Mesenchymal stem cell (in vitro differentiated cells and primary cell): ENCODE data around the gene PDE8B.
A peak's percentile ranks its signal among the peaks of the same experiment; 100 is the strongest.

Source experiments
- DNase-seq: peaks from one replicate; pipeline ENCODE4 v3.0.0-alpha.2; 2013
- H2AFZ ChIP-seq: one replicate; pipeline ENCODE4 v1.6.1; 2013; ENCODE audit warnings: low read depth, mild to moderate bottlenecking, control low read depth, inconsistent platforms, low read length, moderate library complexity
- H2AK5ac ChIP-seq: 2 replicates; pipeline ENCODE4 v1.6.1; 2013; ENCODE audit warnings: low read length, moderate library complexity, mild to moderate bottlenecking, inconsistent platforms; ENCODE audit not compliant: severe bottlenecking
- H2BK120ac ChIP-seq: one replicate; pipeline ENCODE4 v1.6.1; 2013; ENCODE audit warnings: low read depth, mild to moderate bottlenecking, inconsistent platforms, low read length, moderate library complexity
- H2BK12ac ChIP-seq, 2 experiments: one replicate each; pipeline ENCODE4 v1.6.1; 2013; ENCODE audit warnings: inconsistent platforms in 2 of 2, low read length in 2 of 2, mild to moderate bottlenecking in 2 of 2, moderate library complexity in 2 of 2, control low read depth in 1 of 2
- H2BK15ac ChIP-seq: one replicate; pipeline ENCODE4 v1.6.1; 2013; ENCODE audit warnings: mild to moderate bottlenecking, low read depth, inconsistent platforms; ENCODE audit not compliant: poor library complexity, severe bottlenecking
- H2BK5ac ChIP-seq: 2 replicates; pipeline ENCODE4 v1.6.1; 2013; ENCODE audit warnings: low read depth, mild to moderate bottlenecking, low read length, control low read depth, inconsistent platforms; ENCODE audit not compliant: poor library complexity, severe bottlenecking
- H3K14ac ChIP-seq, 2 experiments: one replicate each; pipeline ENCODE4 v1.6.1; 2013; ENCODE audit warnings: inconsistent platforms in 2 of 2, low read length in 2 of 2, control low read depth in 1 of 2, mild to moderate bottlenecking in 1 of 2, moderate library complexity in 1 of 2
- H3K18ac ChIP-seq, 2 experiments: one replicate each; pipeline ENCODE4 v1.6.1; 2013; ENCODE audit warnings: inconsistent platforms in 2 of 2, low read length in 2 of 2, control low read depth in 1 of 2, low read depth in 1 of 2, mild to moderate bottlenecking in 1 of 2
- H3K23ac ChIP-seq, 2 experiments: one replicate each; pipeline ENCODE4 v1.6.1; 2013; ENCODE audit warnings: inconsistent platforms in 2 of 2, low read length in 2 of 2, mild to moderate bottlenecking in 2 of 2, moderate library complexity in 2 of 2, control low read depth in 1 of 2
- H3K27ac ChIP-seq: 2 replicates; pipeline ENCODE4 v1.5.1; 2013; ENCODE audit warnings: mild to moderate bottlenecking, moderate library complexity, low read length, control low read depth, inconsistent platforms; ENCODE audit not compliant: poor library complexity, severe bottlenecking
- H3K27me3 ChIP-seq, 2 experiments: 2 replicates each; pipeline versions ENCODE4 v1.6.1 to v1.7.0; 2013; ENCODE audit warnings: low read length in 2 of 2, mild to moderate bottlenecking in 2 of 2, moderate library complexity in 2 of 2, control low read depth in 1 of 2, inconsistent platforms in 1 of 2; ENCODE audit not compliant: control insufficient read depth in 1 of 2, insufficient read depth in 1 of 2
- H3K36me3 ChIP-seq, 2 experiments: 2 replicates each; pipeline versions ENCODE4 v1.6.1 to v1.7.0; 2013; ENCODE audit warnings: low read length in 2 of 2, control low read depth in 1 of 2, inconsistent platforms in 1 of 2, low read depth in 1 of 2, mild to moderate bottlenecking in 1 of 2; ENCODE audit not compliant: insufficient read depth in 2 of 2, control insufficient read depth in 1 of 2
- H3K4ac ChIP-seq, 2 experiments: one replicate each; pipeline ENCODE4 v1.6.1; 2013; ENCODE audit warnings: inconsistent platforms in 2 of 2, low read length in 2 of 2, mild to moderate bottlenecking in 2 of 2, moderate library complexity in 2 of 2, control low read depth in 1 of 2, low read depth in 1 of 2
- H3K4me1 ChIP-seq: 2 replicates; pipeline ENCODE4 v1.6.1; 2013; ENCODE audit warnings: low read depth, low read length, control low read depth; ENCODE audit not compliant: control insufficient read depth, insufficient read depth
- H3K4me2 ChIP-seq: 2 replicates; pipeline ENCODE4 v1.6.1; 2013; ENCODE audit warnings: low read length, mild to moderate bottlenecking, inconsistent platforms; ENCODE audit not compliant: poor library complexity, severe bottlenecking
- H3K4me3 ChIP-seq, 2 experiments: 2 replicates each; pipeline versions ENCODE4 v1.5.1 to v1.7.0; 2013; ENCODE audit warnings: low read length in 2 of 2, mild to moderate bottlenecking in 2 of 2, control low read depth in 1 of 2, low read depth in 1 of 2; ENCODE audit not compliant: insufficient read depth in 1 of 2
- H3K79me1 ChIP-seq: replicated peaks from 2 replicates; pipeline ENCODE4 v1.6.1; 2013; ENCODE audit warnings: mild to moderate bottlenecking, control low read depth, low read length, inconsistent platforms; ENCODE audit not compliant: poor library complexity, severe bottlenecking
- H3K9ac ChIP-seq: 2 replicates; pipeline ENCODE4 v1.7.0; 2013; ENCODE audit warnings: mild to moderate bottlenecking, low read length, moderate library complexity
- H3K9me3 ChIP-seq: 2 replicates; pipeline ENCODE4 v1.7.0; 2013; ENCODE audit warnings: mild to moderate bottlenecking, low read length; ENCODE audit not compliant: control insufficient read depth
- H4K8ac ChIP-seq: one replicate; pipeline ENCODE4 v1.6.1; 2013; ENCODE audit warnings: inconsistent platforms, mild to moderate bottlenecking, low read length, moderate library complexity
- H4K91ac ChIP-seq: one replicate; pipeline ENCODE4 v1.6.1; 2013; ENCODE audit warnings: mild to moderate bottlenecking, low read length, inconsistent platforms
- WGBS: methylation state at CpG from one replicate; pipeline ENCODE4 v1.1.7; 2013; ENCODE audit warnings: mixed read lengths; 5-methylcytosine and 5-hydroxymethylcytosine counted together

PDE8B gene

GRCh38 chr5:77437194-77437593 lies 226.7 kb downstream of the PDE8B start:
- Histone ChIP-seq H3K79me1 (peaks cover 21% of the 10 kb centered on the region), H2BK15ac (no peak overlapping the region)
- 98% methylated on average over 5 of the region's 5 CpGs for WGBS

GRCh38 chr5:77438071-77438470 lies 227.6 kb downstream of the PDE8B start:
- Histone ChIP-seq H2AFZ (no peak overlapping the region), H4K91ac (no peak overlapping the region), H3K27me3 (no peaks in the 10 kb centered on the region), H2BK5ac (no peak overlapping the region), H3K9me3 (no peaks in the 10 kb centered on the region), H3K36me3 (peaks cover 4 to 73% of the 10 kb centered on the region in 2 experiments), H3K14ac (no peak overlapping the region), H2BK120ac (no peak overlapping the region), H4K8ac (no peak overlapping the region), H3K79me1 (peaks cover 21% of the 10 kb centered on the region), H3K9ac (no peak overlapping the region), H2BK15ac (no peak overlapping the region), H3K4ac (no peak overlapping the region), H3K4me2 (no peak overlapping the region), H2AK5ac (no peak overlapping the region), H3K27ac (no peak overlapping the region), H2BK12ac (no peak overlapping the region), H3K4me1 (no peaks in the 10 kb centered on the region), H3K18ac (no peak overlapping the region), H3K23ac (no peak overlapping the region), H3K4me3 (no peak overlapping the region)
- no peak for DNase-seq
- 87% methylated on average over 3 of the region's 3 CpGs for WGBS

More at GRCh38 chr5:77437194-77437593, 226.7 kb downstream of the PDE8B start:
- H3K4me2 ChIP-seq, result no peak overlapping the region
- H2BK120ac ChIP-seq, result no peak overlapping the region
- no peaks in the 10 kb centered on the region for H3K9me3 ChIP-seq
- no peak overlapping the region for H3K18ac ChIP-seq
- H2BK5ac ChIP-seq, result no peak overlapping the region
- H3K36me3 ChIP-seq, result peaks cover 4 to 81% of the 10 kb centered on the region in 2 experiments
- H3K14ac ChIP-seq, result no peak overlapping the region
- H3K4me1 ChIP-seq, result no peaks in the 10 kb centered on the region
- H2AK5ac ChIP-seq, result no peak overlapping the region
- H3K27ac ChIP-seq, result no peak overlapping the region
- no peak overlapping the region for H3K9ac ChIP-seq
- H4K91ac ChIP-seq, result no peak overlapping the region
- no peaks in the 10 kb centered on the region for H3K27me3 ChIP-seq
- H3K4ac ChIP-seq, result no peak overlapping the region
- DNase-seq, result no peak
- H4K8ac ChIP-seq, result no peak overlapping the region
- H3K23ac ChIP-seq, result no peak overlapping the region
- H2BK12ac ChIP-seq, result no peak overlapping the region
- no peak overlapping the region for H3K4me3 ChIP-seq
- no peak overlapping the region for H2AFZ ChIP-seq

- H2BK5ac ChIP-seq, result no peak overlapping the region
- no peak overlapping the region for H3K23ac ChIP-seq
- no peak overlapping the region for H3K4ac ChIP-seq
- no peak for DNase-seq
- no peak overlapping the region for H3K4me2 ChIP-seq
- 100% methylated on average over 1 of the region's 1 CpG for WGBS
- peaks cover 8 to 60% of the 10 kb centered on the region in 2 experiments for H3K36me3 ChIP-seq
- H3K4me3 ChIP-seq, result no peak overlapping the region
- no peak overlapping the region for H2AFZ ChIP-seq
- no peak overlapping the region for H2BK12ac ChIP-seq
- H3K18ac ChIP-seq, result no peak overlapping the region
- H3K4me1 ChIP-seq, result peaks cover 3% of the 10 kb centered on the region
- H3K27ac ChIP-seq, result no peak overlapping the region
- H3K27me3 ChIP-seq, result no peaks in the 10 kb centered on the region
- H3K9ac ChIP-seq, result no peak overlapping the region
- H3K9me3 ChIP-seq, result no peaks in the 10 kb centered on the region
- no peak overlapping the region for H4K91ac ChIP-seq
- peaks cover 19% of the 10 kb centered on the region for H3K79me1 ChIP-seq
- H3K14ac ChIP-seq, result no peak overlapping the region
- H4K8ac ChIP-seq, result no peak overlapping the region
- H2AK5ac ChIP-seq, result no peak overlapping the region
- no peak overlapping the region for H2BK15ac ChIP-seq
- H2BK120ac ChIP-seq, result no peak overlapping the region
Observed at GRCh38 chr5:77443670-77444069, 233.2 kb downstream of the PDE8B start.

- DNase-seq, result no peak
Observed at GRCh38 chr5:77444356-77444755, 233.9 kb downstream of the PDE8B start.

More at GRCh38 chr5:77444356-77444755, 233.9 kb downstream of the PDE8B start:
- Histone ChIP-seq H3K18ac (peak overlapping the region in 1 of 2 experiments; percentile 75), H3K27me3 (no peaks in the 10 kb centered on the region), H2BK12ac (no peak overlapping the region), H4K91ac (no peak overlapping the region), H3K4ac (no peak overlapping the region), H2BK5ac (no peak overlapping the region), H3K79me1 (peaks cover 14% of the 10 kb centered on the region), H2BK120ac (no peak overlapping the region), H3K9ac (no peak overlapping the region), H3K4me3 (no peak overlapping the region), H3K23ac (no peak overlapping the region), H3K4me2 (no peak overlapping the region), H3K9me3 (no peaks in the 10 kb centered on the region), H2AK5ac (no peak overlapping the region), H3K36me3 (peaks cover 11 to 61% of the 10 kb centered on the region in 2 experiments), H2AFZ (no peak overlapping the region), H3K4me1 (peaks cover 3% of the 10 kb centered on the region), H4K8ac (no peak overlapping the region), H2BK15ac (no peak overlapping the region), H3K27ac (no peak overlapping the region), H3K14ac (no peak overlapping the region)
- no CpG with 5 or more reads among the region's 1 CpG for WGBS
